Measurements from ENCODE around the gene MZT2B.
"Not testable (repeated sequence)": the region's sequence is repeated elsewhere in the genome, so short reads cannot be mapped to it uniquely, and the experiment has no call there.

DNA sequence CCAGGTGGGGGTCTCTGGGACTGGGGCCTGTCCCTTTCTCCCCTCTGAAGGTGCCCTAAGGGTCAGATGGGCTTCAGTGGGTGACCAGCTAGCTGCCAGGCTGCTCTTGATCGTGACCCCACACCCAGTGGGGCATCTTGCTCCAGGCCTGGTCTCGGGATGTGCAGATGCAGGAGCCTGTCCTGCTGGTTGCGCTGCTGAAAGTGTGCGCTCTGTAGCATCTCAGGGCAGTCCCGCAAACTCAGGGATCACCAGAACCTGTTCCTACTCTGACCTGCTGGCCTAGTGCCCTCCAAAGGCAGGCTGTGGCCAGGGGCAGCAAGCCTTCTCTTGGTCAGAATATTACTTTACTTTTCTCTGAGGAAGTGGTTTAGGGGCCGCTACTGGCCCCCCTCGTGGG is 41.5 kb upstream of the MZT2B start:
- not testable (repeated sequence) for TF ChIP-seq EZH2phosphoT487 (IDR thresholded peaks at IDR 0.05; ENCODE audit: insufficient read depth, low read depth); EZH2 (IDR thresholded peaks at IDR 0.05; ENCODE audit: insufficient read depth, poor library complexity, severe bottlenecking)

Data from GM23248 (cell line).